GM12891 (cell line): ENCODE measurements around the gene VRK3.

Experiments used
- PAX5 ChIP-seq: IDR thresholded peaks from 2 replicates; pipeline ENCODE4 v1.6.1; 2011; ENCODE audit warnings: low read length, moderate library complexity, mild to moderate bottlenecking; ENCODE audit not compliant: insufficient read depth, severe bottlenecking
- POLR2A ChIP-seq: IDR thresholded peaks from 2 replicates; pipeline ENCODE4 v1.6.1; 2011; ENCODE audit warnings: low read depth, low read length, control low read depth
- POLR2AphosphoS5 ChIP-seq: IDR thresholded peaks from 2 replicates; pipeline ENCODE4 v1.6.1; 2011; ENCODE audit warnings: low read depth, low read length, control low read depth
- SPI1 ChIP-seq: IDR thresholded peaks from 2 replicates; pipeline ENCODE4 v1.6.1; 2011; ENCODE audit warnings: low read depth, low read length, control low read depth
- TAF1 ChIP-seq: IDR thresholded peaks from 2 replicates; pipeline ENCODE4 v1.6.1; 2011; ENCODE audit warnings: low read depth, low read length, control low read depth

DNA sequence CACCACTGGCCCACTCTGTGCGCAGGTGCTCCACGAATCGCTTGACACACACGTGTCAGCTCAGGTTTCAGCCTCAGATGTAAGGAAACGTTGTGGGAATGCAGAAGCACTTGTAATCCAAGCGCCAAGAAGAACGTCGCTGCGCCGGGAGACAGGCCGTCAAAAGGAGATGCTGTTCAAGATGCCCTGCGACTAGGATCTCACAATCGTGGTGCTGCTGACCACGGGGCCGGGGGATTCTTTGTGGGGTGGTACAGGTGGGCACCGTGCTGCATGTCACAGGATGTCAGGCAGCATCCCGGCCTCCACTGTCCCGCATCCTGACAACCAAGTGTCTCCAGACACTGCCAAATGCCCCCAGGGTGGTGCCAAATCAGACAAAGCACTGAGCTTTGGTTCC is 47.3 kb downstream of the VRK3 start:
- TF ChIP-seq POLR2A: no peak
- no peak for TF ChIP-seq TAF1
- TF ChIP-seq SPI1: no peak
- no peak for TF ChIP-seq POLR2AphosphoS5
- no peak for TF ChIP-seq PAX5
